Hepatocyte (in vitro differentiated cells): Measurements from ENCODE around the gene PRORP.

Experiments
- EZH2 ChIP-seq: fragments of 200-600 bp; sonication (generic); IDR thresholded peaks from 2 replicates; pipeline ENCODE4 v1.6.1; 2016; ENCODE audit warnings: antibody characterized with exemption, mild to moderate bottlenecking, borderline replicate concordance
- EZH2phosphoT487 ChIP-seq: fragments of 200-600 bp; sonication (generic); IDR thresholded peaks from one replicate; pipeline ENCODE4 v1.6.1; 2018; ENCODE audit warnings: antibody characterized with exemption, mild to moderate bottlenecking, low read depth, moderate library complexity; ENCODE audit not compliant: unreplicated experiment, severe bottlenecking
- TF ChIP-seq, protein P1 (sequence below): fragments of 200-600 bp; sonication (generic); IDR thresholded peaks from 2 replicates; pipeline ENCODE4 v1.5.1; 2016; ENCODE audit warnings: antibody characterized with exemption, mild to moderate bottlenecking; ENCODE audit not compliant: poor library complexity

DNA sequence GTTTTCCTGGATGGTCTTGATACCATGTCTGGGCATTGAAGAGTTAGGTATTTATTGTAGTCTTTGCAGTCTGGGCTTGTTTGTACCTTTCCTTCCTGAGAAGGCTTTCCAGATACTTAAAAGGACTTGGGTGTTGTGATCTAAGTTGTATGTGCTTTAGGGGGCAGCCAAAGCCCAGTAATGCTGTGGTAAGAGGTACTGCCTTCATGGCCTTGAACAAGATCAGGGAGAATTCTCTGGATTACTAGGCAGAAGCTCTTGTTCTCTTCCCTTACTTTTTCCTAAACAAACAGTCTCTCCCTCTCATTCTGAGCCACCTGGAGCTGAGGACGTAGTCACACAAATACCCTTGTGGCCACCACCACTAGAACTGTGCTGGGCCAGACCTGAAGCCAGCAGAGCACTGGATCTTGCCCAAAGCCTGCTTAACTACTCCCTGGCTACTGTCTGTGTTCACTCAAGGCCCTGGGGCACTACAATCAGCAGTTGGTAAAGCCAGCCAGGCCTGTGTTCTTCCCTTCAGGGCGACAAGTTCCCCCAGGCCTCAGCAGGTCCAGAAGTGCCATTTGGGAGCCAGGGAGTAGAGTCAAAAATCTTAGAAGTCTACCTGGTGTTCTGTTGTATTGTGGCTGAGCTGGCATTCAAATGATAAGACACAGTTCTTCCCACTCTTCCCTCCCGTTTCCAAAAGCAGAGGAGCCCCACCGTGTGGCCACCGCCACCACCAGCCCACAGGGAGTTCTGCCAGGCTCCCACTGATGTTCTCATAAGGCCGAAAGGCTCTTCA lies 11.4 kb downstream of the PRORP start:
- TF ChIP-seq, protein P1, sequence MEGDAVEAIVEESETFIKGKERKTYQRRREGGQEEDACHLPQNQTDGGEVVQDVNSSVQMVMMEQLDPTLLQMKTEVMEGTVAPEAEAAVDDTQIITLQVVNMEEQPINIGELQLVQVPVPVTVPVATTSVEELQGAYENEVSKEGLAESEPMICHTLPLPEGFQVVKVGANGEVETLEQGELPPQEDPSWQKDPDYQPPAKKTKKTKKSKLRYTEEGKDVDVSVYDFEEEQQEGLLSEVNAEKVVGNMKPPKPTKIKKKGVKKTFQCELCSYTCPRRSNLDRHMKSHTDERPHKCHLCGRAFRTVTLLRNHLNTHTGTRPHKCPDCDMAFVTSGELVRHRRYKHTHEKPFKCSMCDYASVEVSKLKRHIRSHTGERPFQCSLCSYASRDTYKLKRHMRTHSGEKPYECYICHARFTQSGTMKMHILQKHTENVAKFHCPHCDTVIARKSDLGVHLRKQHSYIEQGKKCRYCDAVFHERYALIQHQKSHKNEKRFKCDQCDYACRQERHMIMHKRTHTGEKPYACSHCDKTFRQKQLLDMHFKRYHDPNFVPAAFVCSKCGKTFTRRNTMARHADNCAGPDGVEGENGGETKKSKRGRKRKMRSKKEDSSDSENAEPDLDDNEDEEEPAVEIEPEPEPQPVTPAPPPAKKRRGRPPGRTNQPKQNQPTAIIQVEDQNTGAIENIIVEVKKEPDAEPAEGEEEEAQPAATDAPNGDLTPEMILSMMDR, result no peak
- TF ChIP-seq EZH2, result no peak
- TF ChIP-seq EZH2phosphoT487, result no peak
